GM10266 (cell line): ENCODE results near the gene MIB1.

Experiments
- DNase-seq: peaks from one replicate; pipeline ENCODE4 v3.0.0; 2012; ENCODE audit errors: extremely low spot score
- TF ChIP-seq, protein P1 (sequence below): IDR thresholded peaks from 2 replicates; pipeline ENCODE4 v1.5.1; 2012; ENCODE audit warnings: mild to moderate bottlenecking, low read depth; ENCODE audit not compliant: control insufficient read depth, insufficient read depth; ENCODE audit errors: missing control alignments

MIB1 gene

DNA sequence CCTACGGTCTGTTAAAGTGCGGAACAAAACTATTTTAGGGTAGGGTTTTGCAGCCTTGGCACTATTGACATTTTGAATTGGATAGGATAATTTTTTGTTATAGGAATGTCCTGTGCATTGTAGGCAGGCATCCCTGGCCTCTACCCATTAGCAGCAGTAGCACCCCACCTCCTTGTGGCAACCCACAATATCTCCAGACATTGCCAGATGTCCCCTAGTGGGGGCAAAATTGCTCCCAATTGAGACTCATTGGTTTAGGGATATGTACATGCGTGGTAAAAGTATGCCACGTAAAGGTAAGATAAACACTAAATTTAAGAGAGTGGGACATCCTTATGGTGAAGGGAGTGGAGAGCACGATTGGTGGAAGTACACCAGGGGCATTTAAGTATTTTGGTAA lies 4.6 kb downstream of the MIB1 start:
- DNase-seq: no peak
- TF ChIP-seq, protein P1, sequence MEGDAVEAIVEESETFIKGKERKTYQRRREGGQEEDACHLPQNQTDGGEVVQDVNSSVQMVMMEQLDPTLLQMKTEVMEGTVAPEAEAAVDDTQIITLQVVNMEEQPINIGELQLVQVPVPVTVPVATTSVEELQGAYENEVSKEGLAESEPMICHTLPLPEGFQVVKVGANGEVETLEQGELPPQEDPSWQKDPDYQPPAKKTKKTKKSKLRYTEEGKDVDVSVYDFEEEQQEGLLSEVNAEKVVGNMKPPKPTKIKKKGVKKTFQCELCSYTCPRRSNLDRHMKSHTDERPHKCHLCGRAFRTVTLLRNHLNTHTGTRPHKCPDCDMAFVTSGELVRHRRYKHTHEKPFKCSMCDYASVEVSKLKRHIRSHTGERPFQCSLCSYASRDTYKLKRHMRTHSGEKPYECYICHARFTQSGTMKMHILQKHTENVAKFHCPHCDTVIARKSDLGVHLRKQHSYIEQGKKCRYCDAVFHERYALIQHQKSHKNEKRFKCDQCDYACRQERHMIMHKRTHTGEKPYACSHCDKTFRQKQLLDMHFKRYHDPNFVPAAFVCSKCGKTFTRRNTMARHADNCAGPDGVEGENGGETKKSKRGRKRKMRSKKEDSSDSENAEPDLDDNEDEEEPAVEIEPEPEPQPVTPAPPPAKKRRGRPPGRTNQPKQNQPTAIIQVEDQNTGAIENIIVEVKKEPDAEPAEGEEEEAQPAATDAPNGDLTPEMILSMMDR: no peak

DNA sequence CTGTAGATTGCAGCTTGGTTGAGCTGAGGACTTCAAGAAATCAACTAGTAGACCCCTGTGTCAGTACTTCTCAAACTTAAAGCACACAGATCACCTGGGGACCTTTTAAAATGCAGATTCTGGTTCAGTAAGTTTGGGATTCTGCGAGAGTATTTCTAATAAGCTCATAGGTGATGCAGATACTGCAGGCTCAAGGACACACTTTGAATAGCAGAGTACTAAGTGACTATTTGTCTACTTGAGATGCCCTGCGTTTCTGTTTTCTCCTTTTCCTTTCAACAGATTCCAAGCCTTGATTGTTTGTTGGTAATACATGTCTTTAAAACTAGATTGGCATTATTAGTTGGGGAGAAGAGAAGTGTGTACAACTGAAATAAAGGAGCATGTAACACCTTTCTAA lies 6.7 kb downstream of the MIB1 start:
- DNase-seq: no peak
- TF ChIP-seq, protein P1: no peak

DNA sequence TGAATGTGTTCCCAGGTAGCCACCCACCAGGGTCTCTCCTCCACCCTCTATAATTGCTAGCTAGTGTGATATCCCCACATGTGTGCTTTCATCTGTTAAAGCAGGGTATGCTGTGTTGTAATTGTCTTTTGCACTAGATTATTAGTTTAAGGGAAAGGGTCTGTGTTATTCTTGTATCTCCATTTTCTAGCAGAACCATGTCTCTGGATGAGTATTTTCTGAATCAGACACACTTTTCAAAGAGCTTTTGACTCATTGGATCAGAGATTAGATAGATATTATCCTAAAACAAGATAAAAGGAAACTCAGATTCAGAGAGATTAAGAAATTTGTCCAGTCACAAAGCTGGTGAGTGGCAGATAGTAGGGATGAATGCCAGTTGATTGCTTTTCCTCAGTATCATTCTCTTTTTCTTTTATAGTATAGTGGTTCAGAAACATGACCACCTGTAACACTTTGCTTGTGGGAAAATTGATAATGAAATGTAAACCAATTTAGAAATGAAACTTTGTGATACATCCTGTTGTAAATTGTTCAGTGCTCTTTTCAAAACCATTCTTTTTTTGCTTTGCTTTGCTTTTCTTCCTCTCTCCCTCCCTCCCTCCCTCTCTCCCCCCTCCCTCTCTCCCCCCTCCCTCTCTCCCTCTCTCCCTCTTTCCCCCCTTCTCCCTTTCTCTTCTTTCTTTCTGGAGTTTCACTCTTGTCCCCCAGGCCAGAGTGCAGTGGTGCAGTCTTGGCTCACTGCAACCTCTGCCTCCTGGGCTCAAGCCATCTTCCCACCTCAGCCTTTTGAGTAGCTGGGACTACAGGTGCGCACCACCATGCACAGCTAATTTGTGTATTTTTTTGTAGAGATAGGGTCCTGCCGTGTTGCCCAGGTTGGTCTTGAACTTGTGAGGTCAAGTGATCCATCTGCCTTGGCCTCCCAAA lies 7.4 kb downstream of the MIB1 start:
- TF ChIP-seq, protein P1: no peak
- no peak for DNase-seq

DNA sequence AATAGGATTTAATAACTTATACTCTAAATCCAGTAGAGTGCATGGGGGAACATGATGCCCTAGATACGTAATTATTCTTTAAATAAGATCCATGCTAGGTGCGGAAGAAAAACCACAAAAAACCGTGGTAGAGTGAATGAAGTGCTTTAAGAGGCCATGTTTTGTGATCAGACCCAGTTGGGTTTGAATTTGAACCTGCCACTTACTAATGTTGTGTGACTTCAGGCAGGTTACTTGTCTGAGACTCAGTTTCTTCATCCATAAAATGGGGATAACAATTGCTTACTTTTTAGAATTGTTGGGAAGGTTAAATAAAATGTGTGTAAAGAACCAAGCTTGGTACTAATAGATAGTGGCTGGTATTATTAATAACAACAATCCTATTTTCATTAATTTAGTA lies 17.2 kb downstream of the MIB1 start:
- TF ChIP-seq, protein P1: no peak
- no peak for DNase-seq

DNA sequence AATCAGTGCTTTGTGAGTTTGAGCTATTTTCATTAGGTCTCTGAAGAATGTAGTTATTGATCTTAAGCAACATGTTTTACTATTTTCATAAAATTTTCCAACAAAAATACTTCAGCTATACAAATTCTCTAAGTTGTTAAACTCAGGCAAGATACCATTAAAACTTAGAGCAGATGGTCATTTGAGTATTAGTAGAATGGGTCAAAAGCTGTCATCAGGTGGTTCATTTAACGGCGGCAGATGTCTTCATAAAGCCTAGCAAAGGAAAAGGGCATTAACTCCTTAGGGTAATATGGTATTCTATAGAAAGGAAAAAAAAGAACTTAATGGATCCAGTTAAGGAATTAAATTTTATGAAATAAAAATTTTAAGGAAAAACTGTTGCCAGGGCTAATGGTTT lies 19.2 kb downstream of the MIB1 start:
- no peak for DNase-seq
- TF ChIP-seq, protein P1: no peak

DNA sequence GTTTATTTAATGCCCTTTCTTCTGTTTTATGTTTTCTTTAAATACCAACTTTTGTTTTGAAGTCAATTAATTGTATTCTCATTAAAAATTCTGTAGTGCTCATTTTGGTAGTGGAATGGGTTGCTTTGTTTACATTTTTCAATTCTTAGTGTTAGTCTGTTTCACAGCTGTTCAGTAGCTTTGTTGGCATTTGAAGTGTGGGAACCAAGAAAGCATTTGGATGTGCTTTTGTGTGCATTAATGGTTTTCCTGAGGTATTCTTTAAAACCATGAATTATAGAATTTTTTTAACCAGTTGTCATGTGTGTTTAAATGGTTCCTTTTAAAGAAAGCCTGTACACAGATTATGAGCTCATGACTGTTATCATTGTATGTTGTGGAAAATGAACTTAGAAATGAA lies 19.7 kb downstream of the MIB1 start:
- TF ChIP-seq, protein P1: no peak

DNA sequence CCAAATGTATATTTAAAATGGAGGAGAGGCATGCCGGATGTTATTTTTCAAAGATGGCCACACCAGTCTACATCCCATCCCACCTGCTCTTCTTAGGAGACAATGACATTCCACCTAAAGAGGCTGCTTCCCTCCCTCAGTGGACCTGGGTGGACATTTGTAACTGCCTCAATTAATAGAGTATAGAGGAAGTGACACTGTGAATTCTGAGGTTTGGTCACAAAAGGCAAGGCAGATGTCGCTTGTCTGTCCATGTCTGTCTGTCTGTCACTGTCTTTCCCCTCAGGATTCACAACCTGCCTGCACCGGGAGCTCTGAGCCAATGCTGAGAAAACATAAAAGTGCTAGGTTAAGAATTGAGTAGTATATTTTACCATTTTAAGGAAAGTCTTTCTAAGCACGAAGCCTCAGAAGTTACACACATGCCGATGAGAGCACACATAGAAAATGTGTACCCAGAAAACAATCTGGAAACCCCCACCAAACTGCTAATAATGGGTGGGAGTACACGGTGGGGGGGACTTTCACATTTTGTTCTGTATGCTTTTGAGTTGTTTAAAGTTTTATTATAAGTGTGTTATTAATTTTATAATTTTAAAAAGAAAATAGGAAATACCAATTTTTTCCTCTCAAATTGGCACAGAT lies 21.0 kb downstream of the MIB1 start:
- TF ChIP-seq, protein P1: no peak
- no peak for DNase-seq

More for the DNA sequence above, 19.7 kb downstream of the MIB1 start:
- DNase-seq: no peak
